Measurements from ENCODE around the gene APBB2.

Gene APBB2

GRCh38 chr4:40960941-40961340 lies 253.4 kb downstream of the APBB2 start:
- no peaks in the 10 kb centered on the region for H3K36me3 ChIP-seq (ENCODE audit: insufficient read depth, insufficient read length, low read length)
- DNase-seq (ENCODE audit: low read depth, low spot score), result no peak
- no peaks in the 10 kb centered on the region for H3K27me3 ChIP-seq (ENCODE audit: insufficient read depth, insufficient read length)
- no peak overlapping the region for H3K9ac ChIP-seq (ENCODE audit: insufficient read length, low read depth)
- TF ChIP-seq YY1 (IDR thresholded peaks at IDR 0.05; ENCODE audit: insufficient read depth, insufficient read length) (no peak), SUZ12 (IDR thresholded peaks at IDR 0.05; ENCODE audit: extremely low read depth, insufficient read depth, insufficient read length) (no peak), ZNF274 (IDR thresholded peaks at IDR 0.05; ENCODE audit: low read depth, low read length) (no peak)
- H3K4me3 ChIP-seq (ENCODE audit: insufficient read length, low read depth), result no peak overlapping the region
- no peaks in the 10 kb centered on the region for H3K4me1 ChIP-seq (ENCODE audit: insufficient read depth, insufficient read length)
- H3K9me3 ChIP-seq (ENCODE audit: insufficient read depth, low read length), result peaks cover 6% of the 10 kb centered on the region; the same call in 1 of the 2 replicates

GRCh38 chr4:40957281-40957680 lies 257.1 kb downstream of the APBB2 start:
- no peak for DNase-seq (ENCODE audit: low read depth, low spot score)
- H3K4me3 ChIP-seq (ENCODE audit: insufficient read length, low read depth), result no peak overlapping the region
- no peak overlapping the region for H3K9ac ChIP-seq (ENCODE audit: insufficient read length, low read depth)
- H3K4me1 ChIP-seq (ENCODE audit: insufficient read depth, insufficient read length), result peaks cover 6% of the 10 kb centered on the region
- H3K9me3 ChIP-seq (ENCODE audit: insufficient read depth, low read length), result peaks cover 6% of the 10 kb centered on the region; the same call in 1 of the 2 replicates
- H3K36me3 ChIP-seq (ENCODE audit: insufficient read depth, insufficient read length, low read length), result no peaks in the 10 kb centered on the region
- TF ChIP-seq ZNF274 (IDR thresholded peaks at IDR 0.05; ENCODE audit: low read depth, low read length) (no peak), YY1 (IDR thresholded peaks at IDR 0.05; ENCODE audit: insufficient read depth, insufficient read length) (no peak), SUZ12 (IDR thresholded peaks at IDR 0.05; ENCODE audit: extremely low read depth, insufficient read depth, insufficient read length) (no peak)
- H3K27me3 ChIP-seq (ENCODE audit: insufficient read depth, insufficient read length), result no peaks in the 10 kb centered on the region

- Histone ChIP-seq H3K4me1 (ENCODE audit: insufficient read depth, insufficient read length) (peaks cover 6% of the 10 kb centered on the region), H3K9me3 (ENCODE audit: insufficient read depth, low read length) (peaks cover 6% of the 10 kb centered on the region; the same call in 1 of the 2 replicates), H3K27me3 (ENCODE audit: insufficient read depth, insufficient read length) (no peaks in the 10 kb centered on the region), H3K4me3 (ENCODE audit: insufficient read length, low read depth) (no peak overlapping the region), H3K36me3 (ENCODE audit: insufficient read depth, insufficient read length, low read length) (no peaks in the 10 kb centered on the region), H3K9ac (ENCODE audit: insufficient read length, low read depth) (no peak overlapping the region)
- TF ChIP-seq YY1 (IDR thresholded peaks at IDR 0.05; ENCODE audit: insufficient read depth, insufficient read length) (no peak), ZNF274 (IDR thresholded peaks at IDR 0.05; ENCODE audit: low read depth, low read length) (no peak), SUZ12 (IDR thresholded peaks at IDR 0.05; ENCODE audit: extremely low read depth, insufficient read depth, insufficient read length) (no peak)
- DNase-seq (ENCODE audit: low read depth, low spot score), result no peak
Measured at GRCh38 chr4:40956721-40957255, 257.6 kb downstream of the APBB2 start.

GRCh38 chr4:40954088-40954668 lies 260.2 kb downstream of the APBB2 start:
- H3K4me3 ChIP-seq (ENCODE audit: insufficient read length, low read depth), result no peak overlapping the region
- no peaks in the 10 kb centered on the region for H3K9me3 ChIP-seq (ENCODE audit: insufficient read depth, low read length)
- no peak overlapping the region for H3K9ac ChIP-seq (ENCODE audit: insufficient read length, low read depth)
- TF ChIP-seq YY1 (IDR thresholded peaks at IDR 0.05; ENCODE audit: insufficient read depth, insufficient read length) (no peak), ZNF274 (IDR thresholded peaks at IDR 0.05; ENCODE audit: low read depth, low read length) (no peak), SUZ12 (IDR thresholded peaks at IDR 0.05; ENCODE audit: extremely low read depth, insufficient read depth, insufficient read length) (no peak)
- H3K27me3 ChIP-seq (ENCODE audit: insufficient read depth, insufficient read length), result no peaks in the 10 kb centered on the region
- peaks cover 6% of the 10 kb centered on the region for H3K4me1 ChIP-seq (ENCODE audit: insufficient read depth, insufficient read length)
- DNase-seq (ENCODE audit: low read depth, low spot score), result no peak
- H3K36me3 ChIP-seq (ENCODE audit: insufficient read depth, insufficient read length, low read length), result no peaks in the 10 kb centered on the region

GRCh38 chr4:40953283-40954087 lies 260.9 kb downstream of the APBB2 start:
- H3K9me3 ChIP-seq (ENCODE audit: insufficient read depth, low read length), result no peaks in the 10 kb centered on the region
- no peaks in the 10 kb centered on the region for H3K36me3 ChIP-seq (ENCODE audit: insufficient read depth, insufficient read length, low read length)
- DNase-seq (ENCODE audit: low read depth, low spot score), result no peak
- peaks cover 6% of the 10 kb centered on the region for H3K4me1 ChIP-seq (ENCODE audit: insufficient read depth, insufficient read length)
- no peak overlapping the region for H3K4me3 ChIP-seq (ENCODE audit: insufficient read length, low read depth)
- TF ChIP-seq YY1 (IDR thresholded peaks at IDR 0.05; ENCODE audit: insufficient read depth, insufficient read length) (no peak), SUZ12 (IDR thresholded peaks at IDR 0.05; ENCODE audit: extremely low read depth, insufficient read depth, insufficient read length) (no peak), ZNF274 (IDR thresholded peaks at IDR 0.05; ENCODE audit: low read depth, low read length) (no peak)
- H3K9ac ChIP-seq (ENCODE audit: insufficient read length, low read depth), result no peak overlapping the region
- no peaks in the 10 kb centered on the region for H3K27me3 ChIP-seq (ENCODE audit: insufficient read depth, insufficient read length)

- H3K9me3 ChIP-seq (ENCODE audit: insufficient read depth, low read length), result no peaks in the 10 kb centered on the region
- H3K4me3 ChIP-seq (ENCODE audit: insufficient read length, low read depth), result no peak overlapping the region
- TF ChIP-seq SUZ12 (IDR thresholded peaks at IDR 0.05; ENCODE audit: extremely low read depth, insufficient read depth, insufficient read length), result no peak
- peaks cover 6% of the 10 kb centered on the region for H3K4me1 ChIP-seq (ENCODE audit: insufficient read depth, insufficient read length)
- no peaks in the 10 kb centered on the region for H3K36me3 ChIP-seq (ENCODE audit: insufficient read depth, insufficient read length, low read length)
- H3K9ac ChIP-seq (ENCODE audit: insufficient read length, low read depth), result no peak overlapping the region
- H3K27me3 ChIP-seq (ENCODE audit: insufficient read depth, insufficient read length), result no peaks in the 10 kb centered on the region
- DNase-seq (ENCODE audit: low read depth, low spot score), result no peak
Measured at GRCh38 chr4:40952672-40953071, 261.7 kb downstream of the APBB2 start.

GRCh38 chr4:40952217-40952616 lies 262.1 kb downstream of the APBB2 start:
- DNase-seq (ENCODE audit: low read depth, low spot score), result no peak
- no peaks in the 10 kb centered on the region for H3K36me3 ChIP-seq (ENCODE audit: insufficient read depth, insufficient read length, low read length)
- no peak overlapping the region for H3K4me3 ChIP-seq (ENCODE audit: insufficient read length, low read depth)
- H3K27me3 ChIP-seq (ENCODE audit: insufficient read depth, insufficient read length), result no peaks in the 10 kb centered on the region
- H3K4me1 ChIP-seq (ENCODE audit: insufficient read depth, insufficient read length), result peaks cover 6% of the 10 kb centered on the region
- H3K9ac ChIP-seq (ENCODE audit: insufficient read length, low read depth), result no peak overlapping the region
- no peaks in the 10 kb centered on the region for H3K9me3 ChIP-seq (ENCODE audit: insufficient read depth, low read length)
- no peak for TF ChIP-seq YY1 (IDR thresholded peaks at IDR 0.05; ENCODE audit: insufficient read depth, insufficient read length)
- TF ChIP-seq ZNF274 (IDR thresholded peaks at IDR 0.05; ENCODE audit: low read depth, low read length), result no peak
- no peak for TF ChIP-seq SUZ12 (IDR thresholded peaks at IDR 0.05; ENCODE audit: extremely low read depth, insufficient read depth, insufficient read length)
